Head of caudate nucleus (tissue), 42 donors: ENCODE data around the gene CPLANE2.
"Not testable (repeated sequence)": the region's sequence is repeated elsewhere in the genome, so short reads cannot be mapped to it uniquely, and the experiment has no call there.

Source experiments
- DNase-seq, 42 donors: peaks; one replicate each; pipeline versions ENCODE4 v3.0.0 to v3.0.0-alpha.2; 2020 to 2021; ENCODE audit warnings: mixed read lengths in 7 of 42
- intact Hi-C: fragments of 100-400 bp; cut with DNase I; formaldehyde crosslinking; loops from one replicate; pipeline ENCODE4 v1.15.0; 2022

CPLANE2 gene

DNA sequence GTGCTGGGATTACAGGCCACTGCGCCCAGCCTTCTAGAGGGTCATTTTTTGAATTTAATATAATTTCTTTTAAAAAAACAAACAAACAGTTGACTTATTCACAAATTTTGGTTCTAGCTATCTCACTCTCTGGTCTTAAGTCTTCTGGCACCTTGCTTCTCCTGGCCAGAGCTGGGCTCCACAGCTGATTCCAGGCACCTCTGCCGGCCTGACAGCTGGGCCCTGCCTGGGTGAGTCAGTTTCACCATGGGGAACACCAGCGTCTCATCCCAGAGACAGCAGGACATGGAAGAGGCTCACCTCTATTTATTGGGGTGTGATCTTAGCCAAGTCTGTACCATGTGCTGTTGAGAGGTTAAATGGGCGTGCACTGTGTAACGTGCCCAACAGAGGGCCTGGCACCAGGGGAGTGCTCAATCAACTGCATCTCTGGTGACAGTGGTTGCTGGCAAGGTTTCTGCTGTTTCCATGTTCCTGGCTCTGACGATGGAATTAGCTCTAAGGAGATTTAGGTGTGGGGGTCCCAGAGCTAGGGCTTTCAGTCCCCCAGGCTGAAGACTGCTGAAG is 956 bp downstream of the CPLANE2 start:
- intact Hi-C loops, result loop anchor here (5.0 kb wide), 1 partner anchor 159 kb away; no protein-coding TSS in a partner anchor
- DNase-seq, result peak in 1 of 42 donors; percentile 21

DNA sequence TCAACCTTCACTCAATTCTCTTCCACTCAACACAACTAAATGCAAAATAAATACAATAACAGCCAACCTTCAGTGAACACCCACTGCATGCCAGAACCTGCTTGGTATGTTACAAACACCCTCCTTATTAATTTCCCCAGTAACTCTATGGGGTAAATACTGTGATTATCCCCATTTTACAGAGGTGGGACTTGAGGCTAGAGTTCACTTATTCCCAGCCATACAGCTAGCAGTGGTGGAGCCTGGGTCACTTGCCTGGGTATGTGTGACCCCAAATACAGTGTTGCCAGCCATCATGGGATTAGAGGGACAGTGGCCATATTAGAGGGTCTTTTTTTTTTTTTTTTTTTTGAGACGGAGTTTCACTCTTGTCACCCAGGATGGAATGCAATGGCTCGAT is 1.6 kb downstream of the CPLANE2 start:
- no peak for DNase-seq
- intact Hi-C loops, result loop anchor here (5.0 kb wide), 1 partner anchor 158 kb away; no protein-coding TSS in a partner anchor

DNA sequence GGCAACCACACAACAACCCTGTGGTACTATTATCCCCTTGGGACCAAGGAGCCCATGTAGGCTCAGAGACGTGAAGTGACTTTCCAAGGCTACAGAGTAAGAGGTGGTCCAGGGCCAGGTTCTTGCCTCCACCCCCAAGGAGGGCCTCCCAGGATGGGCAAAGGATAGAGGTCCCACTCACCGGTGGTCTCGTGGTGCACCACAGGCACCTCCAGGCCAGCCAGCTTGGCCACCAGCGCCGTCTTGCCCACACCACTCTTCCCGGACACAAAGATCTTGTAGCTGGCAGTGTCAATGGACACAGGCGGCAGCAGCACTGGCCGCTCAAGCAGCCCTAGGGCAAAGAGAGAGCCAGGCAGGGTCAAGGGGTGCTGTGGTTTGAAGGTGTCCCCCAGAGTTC is 3.6 kb downstream of the CPLANE2 start:
- intact Hi-C loops, result no loop called here
- no peak for DNase-seq

DNA sequence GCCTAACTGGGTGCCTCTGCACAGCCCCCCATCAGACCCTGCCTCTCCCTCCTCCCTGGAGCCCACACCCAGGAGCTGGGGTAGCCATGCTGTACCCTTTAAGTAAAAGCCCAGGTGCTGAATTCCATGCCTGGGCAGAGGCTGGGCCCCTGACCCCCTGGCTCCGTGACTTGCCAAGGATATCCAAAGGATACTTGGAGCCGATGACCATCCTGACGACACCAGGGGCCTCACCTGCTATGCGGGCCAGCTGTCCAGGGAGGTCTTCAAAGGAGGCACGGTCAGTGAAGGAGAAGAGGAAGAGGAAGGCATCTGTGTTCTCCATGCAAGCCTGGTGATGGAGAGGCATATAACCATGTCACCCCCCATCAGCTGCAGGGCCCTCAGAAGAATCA is 4.7 kb downstream of the CPLANE2 start:
- no peak for DNase-seq
- intact Hi-C loops, result no loop called here

DNA sequence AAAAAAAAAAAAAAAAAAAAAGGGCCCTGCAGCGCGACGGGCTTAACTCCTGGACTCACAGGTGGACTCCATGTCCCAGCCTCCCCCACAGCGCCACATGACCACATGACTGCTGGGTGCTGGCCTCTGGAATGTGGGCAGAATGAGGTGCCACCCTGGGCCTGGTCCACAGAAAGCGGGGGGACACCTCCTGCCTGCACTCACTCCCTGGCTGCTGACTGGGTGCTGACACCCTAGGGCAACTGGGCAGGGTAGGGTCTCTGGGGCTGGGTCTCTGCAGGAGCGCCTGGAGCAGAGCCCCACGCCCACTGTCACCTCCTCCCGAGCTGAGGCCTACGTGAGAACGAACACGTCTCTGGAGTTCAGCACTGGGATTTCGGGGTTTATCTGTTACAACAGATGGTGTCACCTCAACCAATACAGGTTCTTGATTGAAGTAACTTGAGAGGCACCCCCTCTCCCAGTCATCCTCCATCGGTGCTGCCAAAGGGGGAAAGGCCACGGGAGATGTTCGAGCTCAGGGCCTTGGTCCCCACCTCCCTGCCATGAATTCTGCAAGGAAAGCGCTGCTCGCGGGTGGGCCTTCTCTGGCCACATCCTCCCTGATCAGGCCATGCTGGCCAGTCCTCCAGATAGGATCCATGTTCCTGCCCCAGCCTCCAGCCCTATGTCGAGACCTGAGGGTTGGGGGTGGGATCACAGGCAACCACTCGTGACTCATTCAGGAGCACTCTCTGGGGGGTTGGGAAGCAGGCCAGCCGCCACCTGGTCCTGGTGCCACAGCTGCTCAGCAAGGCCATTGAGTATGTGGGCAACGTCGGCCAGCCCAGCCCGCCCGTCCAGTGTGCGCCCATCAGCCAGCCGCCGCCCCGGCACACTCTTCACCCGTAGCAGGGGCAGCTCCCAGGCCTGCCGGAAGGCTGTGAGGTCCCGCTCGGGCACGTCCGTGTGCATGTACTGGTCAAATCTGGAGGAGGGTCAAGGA is 5.4 kb downstream of the CPLANE2 start:
- no peak for DNase-seq
- intact Hi-C loops, result no loop called here

DNA sequence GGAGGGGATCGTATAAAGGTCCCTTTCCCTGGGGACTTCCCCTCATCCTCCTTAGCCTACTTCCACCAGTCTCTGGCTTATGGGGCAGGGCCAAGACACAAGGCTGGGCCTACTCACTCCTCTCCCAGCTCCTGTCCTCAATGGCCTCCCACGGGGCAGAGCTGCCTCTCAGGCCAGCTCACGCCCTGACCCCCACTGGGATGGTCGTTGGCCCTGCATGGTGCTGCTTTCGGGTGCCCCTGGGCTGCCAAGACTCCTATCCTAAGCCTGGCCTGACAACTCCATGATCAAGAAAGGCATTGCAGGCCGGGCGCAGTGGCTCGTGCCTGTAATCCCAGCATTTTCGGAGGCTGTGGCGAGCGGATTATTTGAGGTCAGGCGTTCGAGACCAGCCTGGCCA is 6.2 kb downstream of the CPLANE2 start:
- DNase-seq, result no peak
- intact Hi-C loops, result no loop called here

DNA sequence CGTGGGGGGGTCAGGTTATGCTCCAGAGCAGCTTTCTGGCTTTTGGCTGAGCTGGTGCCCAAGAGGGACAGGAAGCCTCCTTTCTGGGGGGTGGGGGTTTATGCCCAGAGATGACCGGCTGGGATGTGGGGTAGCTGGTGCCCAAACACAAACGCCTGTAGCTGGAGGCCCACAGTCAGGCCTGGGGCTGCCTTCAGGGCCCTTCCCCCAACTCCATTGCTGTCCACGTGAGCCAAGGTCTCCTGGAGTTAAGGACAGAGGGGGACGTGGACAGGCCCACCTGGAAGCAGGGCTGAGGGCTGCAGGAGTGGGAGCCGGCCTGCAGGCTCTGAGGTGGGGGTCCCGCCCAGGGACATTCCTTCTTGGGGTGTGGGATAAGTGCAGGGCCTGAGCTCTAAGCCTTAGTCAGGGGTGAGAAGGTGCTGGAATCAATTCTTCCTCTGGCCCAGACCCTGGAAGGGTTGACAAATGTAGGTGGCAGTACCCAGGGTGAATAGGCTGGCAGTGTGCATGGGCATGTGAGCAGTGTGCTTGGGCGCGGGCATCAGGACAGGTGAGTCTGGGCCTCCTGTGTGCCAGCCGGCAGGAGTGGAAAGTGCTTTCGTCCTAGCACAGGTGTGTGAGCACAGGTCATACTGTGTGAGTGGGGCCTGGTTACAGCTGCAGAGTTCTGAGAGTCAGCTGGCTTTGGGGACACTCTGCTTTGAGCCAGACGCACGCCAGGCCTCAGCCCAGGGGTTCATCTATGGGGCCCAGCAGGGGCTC is 6.8 kb downstream of the CPLANE2 start:
- intact Hi-C loops, result no loop called here
- DNase-seq, result no peak

DNA sequence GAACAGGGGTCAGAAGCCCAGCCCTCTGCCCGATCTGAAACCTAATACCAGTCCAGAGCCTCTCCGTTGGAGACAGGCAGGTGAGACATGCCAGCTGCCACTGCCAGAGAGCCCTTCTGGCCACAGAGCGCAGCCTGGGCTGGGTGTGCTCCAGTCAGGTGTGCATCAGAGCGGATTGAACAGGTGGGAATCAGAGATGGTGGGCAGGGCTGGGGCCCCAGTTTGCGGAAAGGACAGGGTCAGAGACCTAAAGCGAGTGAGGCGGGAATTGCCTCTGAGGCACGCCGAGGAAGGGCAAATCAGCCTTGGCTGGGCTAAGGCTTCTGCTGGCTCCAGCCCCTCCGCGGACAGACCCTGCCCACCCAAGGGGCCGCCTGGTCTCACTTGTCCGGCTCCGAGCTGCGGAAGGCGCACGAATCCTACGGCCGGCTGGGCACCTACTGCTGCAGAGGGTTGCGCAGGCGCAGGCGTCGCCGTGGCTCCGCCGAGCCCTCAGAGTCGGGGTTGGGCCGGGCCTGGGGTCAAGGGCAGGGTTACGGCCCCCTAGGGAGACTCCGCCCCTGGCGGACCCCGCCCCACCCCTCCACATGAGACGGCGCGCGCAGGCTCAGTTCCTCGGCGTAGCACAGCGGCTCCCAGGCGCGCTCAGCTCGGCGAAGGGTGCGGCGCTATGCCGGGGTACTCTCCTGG is 10.3 kb downstream of the CPLANE2 start:
- DNase-seq, result peak in 22 of 42 donors; percentile 20 to 64 (median 40)
- intact Hi-C loops, result no loop called here

DNA sequence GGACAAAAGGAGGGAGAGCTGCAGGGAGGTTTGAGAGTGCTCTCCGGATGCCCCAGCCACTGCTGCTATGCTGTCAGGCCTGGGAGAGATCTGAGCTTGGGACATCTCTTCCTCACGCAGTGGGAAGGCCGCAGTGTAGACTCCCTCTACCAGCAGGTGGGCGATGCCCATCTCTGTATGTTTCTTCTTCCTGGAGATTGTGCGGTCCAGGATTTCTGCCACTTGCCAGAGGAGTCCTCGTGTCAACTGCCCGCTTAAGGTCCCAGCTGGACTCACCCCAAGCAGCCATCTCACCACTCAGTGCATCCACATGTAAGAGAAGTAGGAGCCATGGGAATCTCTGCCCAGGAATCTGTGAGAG is 10.9 kb downstream of the CPLANE2 start:
- no peak for DNase-seq
- intact Hi-C loops, result no loop called here

DNA sequence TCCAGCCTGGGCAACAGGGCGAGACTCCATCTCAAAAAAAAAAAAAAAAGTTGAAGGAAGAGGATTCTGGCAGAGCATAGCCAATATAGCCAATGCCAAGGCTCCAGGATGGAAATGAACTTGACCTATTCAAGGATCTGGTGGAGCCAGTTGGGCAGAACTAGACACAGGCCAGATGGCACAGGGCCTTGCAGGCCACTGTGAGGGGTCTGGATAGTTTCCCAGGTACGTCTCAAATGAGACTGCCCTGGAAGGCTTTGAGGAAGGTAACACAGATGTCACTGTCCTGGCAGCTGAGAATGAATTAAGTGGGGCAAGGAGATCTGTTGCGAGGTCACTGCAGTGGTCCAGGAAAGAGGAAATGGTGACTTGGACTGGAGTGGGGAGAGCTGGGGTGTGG is 12.5 kb downstream of the CPLANE2 start:
- no peak for DNase-seq

DNA sequence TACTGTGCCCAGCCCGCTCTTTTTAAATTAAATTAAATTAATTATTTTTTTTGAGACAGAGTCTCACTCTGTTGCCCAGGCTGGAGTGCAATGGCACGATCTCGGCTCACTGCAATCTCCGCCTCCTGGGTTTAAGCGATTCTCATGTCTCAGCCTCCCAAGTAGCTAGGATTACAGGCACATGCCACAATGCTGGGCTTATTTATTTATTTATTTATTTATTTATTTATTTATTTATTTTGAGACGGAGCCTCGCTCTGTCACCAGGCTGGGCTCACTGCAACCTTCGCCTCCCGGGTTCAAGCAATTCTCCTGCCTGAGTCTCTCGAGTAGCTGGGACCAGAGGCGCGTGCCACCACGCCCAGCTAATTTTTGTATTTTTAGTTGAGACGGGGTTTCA is 14.3 kb downstream of the CPLANE2 start:
- intact Hi-C loops, DNase-seq: not testable (repeated sequence)

More for the DNA sequence above, 12.5 kb downstream of the CPLANE2 start:
- intact Hi-C loops, result no loop called here

DNA sequence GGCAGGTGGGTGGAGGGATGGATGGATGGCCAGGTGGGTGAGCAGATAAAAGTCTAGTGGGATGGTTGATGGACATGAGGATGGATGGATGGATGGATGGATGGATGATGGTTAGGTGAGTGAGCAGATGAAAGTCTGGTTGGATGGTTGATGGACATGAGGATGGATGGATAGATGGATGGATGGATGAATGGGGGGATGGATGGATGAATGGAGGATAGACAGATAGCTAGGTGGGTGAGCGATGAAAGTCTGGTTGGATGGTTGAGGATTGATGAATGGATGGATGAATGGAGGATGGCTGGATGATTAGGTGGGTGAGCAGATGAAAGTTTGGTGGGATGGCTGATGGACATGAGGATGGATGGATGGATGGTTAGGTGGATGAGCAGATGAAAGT is 15.5 kb downstream of the CPLANE2 start:
- no peak for DNase-seq
- intact Hi-C loops, result no loop called here

DNA sequence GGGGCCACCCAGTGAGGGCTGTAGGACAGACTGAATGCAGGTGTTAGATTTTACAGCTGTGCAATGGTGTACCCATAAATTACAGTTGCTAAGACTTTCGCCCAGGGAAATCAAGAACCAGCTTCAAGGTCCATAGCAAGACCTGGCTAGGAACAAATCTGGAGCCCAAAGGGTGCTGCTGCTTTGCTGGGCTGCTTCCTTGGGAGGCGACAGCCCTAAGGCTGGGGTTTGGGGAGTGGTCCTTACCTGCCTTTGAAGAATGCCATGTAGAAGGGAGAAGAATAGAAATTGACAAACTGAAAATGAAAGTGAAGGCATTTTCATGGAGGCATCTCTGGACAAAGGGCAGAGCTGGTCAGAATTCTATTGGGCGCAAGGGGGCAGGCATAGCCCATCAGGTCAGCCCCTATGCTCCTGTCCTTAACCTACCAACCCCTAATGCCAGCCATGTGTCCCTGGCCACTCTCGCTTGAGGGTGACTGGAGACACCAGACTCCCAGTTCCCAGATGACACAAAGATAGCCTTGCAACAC is 16.9 kb downstream of the CPLANE2 start:
- intact Hi-C loops, result no loop called here
- no peak for DNase-seq

DNA sequence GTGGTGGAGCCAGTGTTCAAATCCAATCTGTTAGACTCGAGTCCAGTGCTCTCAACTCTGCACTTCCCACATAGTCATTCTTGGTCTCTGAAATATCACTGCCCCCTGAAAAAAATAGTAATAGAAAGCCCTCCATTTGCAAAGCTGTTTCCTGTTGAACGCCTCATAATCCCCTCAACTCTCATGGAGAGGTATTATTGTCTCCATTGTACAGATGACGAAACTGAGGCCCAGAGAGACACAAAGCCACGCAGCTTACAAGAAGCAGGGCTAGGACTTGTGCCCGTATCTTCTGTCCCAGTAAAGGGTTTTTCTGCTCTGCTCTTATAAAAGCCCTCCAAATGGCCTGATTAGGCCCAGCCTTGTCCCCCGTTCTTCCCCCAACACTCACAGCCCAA is 18.3 kb downstream of the CPLANE2 start:
- intact Hi-C loops, result no loop called here
- DNase-seq, result no peak

DNA sequence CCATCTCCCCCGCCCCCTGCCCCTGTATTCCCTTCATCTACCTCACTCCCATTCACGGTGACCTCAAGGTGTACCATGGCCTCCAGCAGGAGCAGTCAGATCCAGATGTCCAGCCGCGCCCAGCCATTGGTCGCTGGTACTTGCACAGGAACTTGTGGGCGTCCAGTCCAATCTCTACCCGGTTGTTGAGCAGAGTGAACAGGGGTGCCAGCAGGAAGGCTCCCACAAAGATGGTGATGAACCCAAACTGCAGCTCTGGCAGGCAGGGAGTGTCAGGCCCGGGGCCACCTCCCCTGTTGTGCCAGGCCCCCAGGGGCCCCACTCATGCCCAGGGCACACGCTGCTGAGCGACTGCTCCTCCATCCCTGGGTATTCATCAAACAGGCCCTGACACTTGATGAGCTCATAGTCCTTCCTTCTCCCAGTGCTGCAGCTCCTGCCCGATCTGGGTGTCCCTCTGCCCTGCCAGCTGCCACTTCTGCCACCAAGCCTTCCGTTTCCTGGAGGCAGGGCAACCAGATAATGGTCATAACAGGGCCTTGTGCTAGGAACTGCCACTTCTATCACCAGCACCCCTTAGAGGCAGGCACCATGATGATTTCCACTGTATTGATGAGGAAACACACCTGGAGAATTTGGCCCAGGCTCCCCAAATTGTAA is 18.8 kb downstream of the CPLANE2 start:
- DNase-seq, result no peak
- intact Hi-C loops, result no loop called here

DNA sequence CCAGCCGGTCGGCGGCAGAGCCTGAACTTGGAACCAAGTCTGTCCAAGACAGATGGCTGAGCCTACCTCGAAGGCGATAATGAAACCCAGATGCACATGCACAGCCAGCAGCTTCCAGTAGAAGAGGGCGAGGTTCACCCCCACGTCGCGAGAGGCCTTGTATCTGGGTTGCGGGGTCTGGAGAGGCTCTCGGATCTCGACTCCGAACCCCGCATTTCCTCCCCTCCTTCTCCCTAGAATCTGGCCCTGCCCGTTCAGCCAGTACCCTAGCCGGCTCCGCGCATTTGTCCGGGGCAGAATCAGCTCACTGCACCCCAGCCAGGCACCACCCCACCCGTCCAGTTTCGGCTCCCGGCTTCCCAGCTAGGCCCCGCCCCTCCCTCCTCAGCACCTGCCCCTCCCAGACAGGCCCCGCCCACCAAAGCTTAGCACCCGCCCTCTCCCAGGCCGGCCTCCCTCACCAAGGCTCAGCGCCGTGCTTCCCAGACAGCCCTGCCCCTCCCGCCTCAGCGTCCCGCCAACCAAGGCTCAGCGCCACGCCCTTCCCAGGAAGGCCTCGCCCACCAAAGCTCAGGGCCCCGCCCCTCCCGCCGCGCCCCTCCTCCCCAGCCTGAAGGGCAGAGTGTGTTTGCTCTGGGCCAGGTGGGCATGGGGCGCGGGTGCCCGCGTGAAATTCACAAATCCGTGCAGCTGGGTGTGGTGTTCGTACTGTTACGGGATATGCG is 19.8 kb downstream of the CPLANE2 start:
- DNase-seq, result peak; percentile 83 to 97 (median 94)
- intact Hi-C loops, result no loop called here

DNA sequence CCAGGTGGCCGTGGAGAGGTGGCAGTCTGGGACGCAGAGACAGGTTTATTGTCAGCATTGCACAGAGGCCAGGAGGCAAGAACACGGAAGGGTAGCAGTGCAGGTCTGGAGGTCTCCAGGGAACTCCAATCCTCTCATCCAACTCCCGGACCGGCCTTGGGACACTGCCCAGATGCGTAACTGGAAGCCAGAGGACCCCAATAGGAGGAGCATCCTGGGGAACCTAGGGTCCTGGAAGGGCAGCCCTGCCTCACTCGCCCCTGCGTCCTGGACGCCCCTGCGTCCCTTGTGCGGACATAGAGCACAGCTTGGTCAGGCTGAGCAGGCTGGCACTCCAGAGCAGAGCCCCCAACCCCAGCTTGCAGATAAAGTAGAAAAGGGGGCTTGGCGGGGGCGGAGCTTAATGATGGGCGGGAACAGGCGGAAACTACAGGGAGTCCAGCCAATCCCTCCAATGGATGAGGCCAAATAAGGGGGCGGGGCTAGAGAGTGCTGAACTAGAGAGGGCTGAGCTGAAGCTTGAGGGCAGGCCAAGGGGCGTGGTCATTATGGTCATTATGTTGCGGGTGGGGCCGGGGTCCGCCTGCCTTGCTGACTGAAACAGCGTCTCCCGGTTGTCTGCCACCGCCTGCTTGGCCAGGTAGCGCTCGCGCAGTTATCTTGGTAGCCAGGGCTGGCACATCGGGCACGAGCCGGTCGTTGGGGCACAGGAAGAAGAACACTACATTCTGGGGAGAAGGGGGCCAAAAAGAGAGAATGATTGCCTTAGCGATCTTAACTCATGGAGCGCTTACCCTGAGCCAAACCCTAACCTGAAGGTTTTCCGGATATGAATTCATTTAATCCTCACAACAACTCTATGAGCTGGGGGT is 20.9 kb downstream of the CPLANE2 start:
- intact Hi-C loops, result no loop called here
- DNase-seq, result peak; percentile 32 to 86 (median 67)
